Endometrial microvascular endothelial cells (primary cell): ENCODE results near the gene LAMTOR5. TPM values are rescaled to one million over a fixed set of nuclear protein-coding genes. Genes with fewer than 3 reads are reported as not detected.

Experiments
- total RNA-seq: library from RNA; depleted of rRNA; stranded (reverse); fragments of >200 nt; gene quantifications from one replicate; pipeline ENCODE4 v1.2.3, GENCODE V29; 2015; ENCODE audit errors: inconsistent ontology term

The LAMTOR5 gene
- total RNA-seq, 1 donor from 2014 or later = 172 TPM

Other genes starting within 250 kb of the LAMTOR5 start
- 3.3 TPM for gene KCNC4, start 197.4 kb downstream of the LAMTOR5 start, total RNA-seq
- gene RBM15, start 68.3 kb downstream of the LAMTOR5 start, total RNA-seq = 28.7 TPM
- gene SLC16A4, start 16.7 kb downstream of the LAMTOR5 start, total RNA-seq = 11.2 TPM
- gene PROK1, start 43.5 kb upstream of the LAMTOR5 start, total RNA-seq = not detected
- not detected for gene KCNA10, start 111.5 kb upstream of the LAMTOR5 start, total RNA-seq
- gene KCNA2, start 198.7 kb upstream of the LAMTOR5 start, total RNA-seq = not detected